HEK293 (cell line): ENCODE measurements around the gene TNFRSF4.

Experiments
- CTCF ChIA-PET: fragments of 350-600 bp; formaldehyde crosslinking; extraction: SDS; loops from one replicate; lab custom pipeline; 2021; ENCODE audit warnings: antibody characterized with exemption; lab: Yijun Ruan, JAX
- POLR2A ChIA-PET: fragments of 300-600 bp; formaldehyde crosslinking; extraction: SDS; loops from one replicate; lab custom pipeline; 2020; ENCODE audit warnings: antibody characterized with exemption, inconsistent platforms; lab: Yijun Ruan, JAX
- H3K27ac ChIP-seq: fragments of 200-500 bp; sonication (Bioruptor generic); 2 replicates; pipeline ENCODE4 v1.5.1; 2014; ENCODE audit warnings: low read depth, low read length, control low read depth, inconsistent platforms; ENCODE audit errors: extremely low read depth
- H3K36me3 ChIP-seq, 2 experiments: fragments of 200-500 bp in 1 of 2; sonication (Bioruptor generic) in 1 of 2; 1 replicate in 1 of 2; 2 replicates in 1 of 2; pipeline ENCODE4 v1.5.1; 2014 to 2017; ENCODE audit warnings: inconsistent platforms in 2 of 2, low read length in 2 of 2; ENCODE audit not compliant: control insufficient read depth in 2 of 2, insufficient read depth in 1 of 2
- H3K4me1 ChIP-seq: fragments of 200-500 bp; sonication (Bioruptor generic); 2 replicates; pipeline ENCODE4 v1.5.1; 2014; ENCODE audit warnings: mild to moderate bottlenecking, low read length, inconsistent platforms; ENCODE audit not compliant: control insufficient read depth, insufficient read depth
- H3K4me3 ChIP-seq: 2 replicates; pipeline ENCODE4 v1.5.1; 2011; ENCODE audit warnings: low read depth, mild to moderate bottlenecking, control low read depth, low read length, moderate library complexity
- H3K9me3 ChIP-seq: fragments of 200-500 bp; sonication (Bioruptor generic); 2 replicates; pipeline ENCODE4 v1.5.1; 2014; ENCODE audit warnings: low read depth, low read length, inconsistent platforms; ENCODE audit not compliant: control insufficient read depth, insufficient read depth
- ATF2 ChIP-seq: fragments of 450-650 bp; formaldehyde crosslinking; IDR thresholded peaks from 2 replicates; pipeline ENCODE4 v1.5.1; 2016; ENCODE audit warnings: missing biosample characterization, missing genetic modification characterization, low read depth
- ZBTB6 ChIP-seq: fragments of 450-650 bp; formaldehyde crosslinking; IDR thresholded peaks from 2 replicates; pipeline ENCODE4 v1.5.1; 2017; ENCODE audit warnings: missing biosample characterization, missing genetic modification characterization
- ZNF174 ChIP-seq: fragments of 450-650 bp; formaldehyde crosslinking; IDR thresholded peaks from 2 replicates; pipeline ENCODE4 v1.5.0; 2017; ENCODE audit warnings: missing biosample characterization, mild to moderate bottlenecking, missing genetic modification characterization
- ZNF24 ChIP-seq: fragments of 450-650 bp; formaldehyde crosslinking; IDR thresholded peaks from 2 replicates; pipeline ENCODE4 v1.5.1; 2016; ENCODE audit warnings: missing biosample characterization, missing genetic modification characterization
- ZNF362 ChIP-seq: fragments of 450-650 bp; formaldehyde crosslinking; IDR thresholded peaks from 2 replicates; pipeline ENCODE4 v1.5.1; 2016; ENCODE audit warnings: missing biosample characterization, missing genetic modification characterization
- ZNF37A ChIP-seq: fragments of 450-650 bp; IDR thresholded peaks from 2 replicates; pipeline ENCODE4 v1.5.1; 2018; ENCODE audit warnings: missing biosample characterization, missing genetic modification characterization
- ZNF398 ChIP-seq: fragments of 450-650 bp; formaldehyde crosslinking; IDR thresholded peaks from 2 replicates; pipeline ENCODE4 v1.5.1; 2017; ENCODE audit warnings: missing biosample characterization, missing genetic modification characterization
- ZNF530 ChIP-seq: fragments of 450-650 bp; formaldehyde crosslinking; IDR thresholded peaks from 2 replicates; pipeline ENCODE4 v1.5.1; 2016; ENCODE audit warnings: low read depth, missing biosample characterization, missing genetic modification characterization
- ZNF600 ChIP-seq: fragments of 450-650 bp; formaldehyde crosslinking; IDR thresholded peaks from 2 replicates; pipeline ENCODE4 v1.5.1; 2016; ENCODE audit warnings: missing biosample characterization, missing genetic modification characterization
- ZNF621 ChIP-seq: fragments of 450-650 bp; formaldehyde crosslinking; IDR thresholded peaks from 2 replicates; pipeline ENCODE4 v1.5.1; 2017; ENCODE audit warnings: missing biosample characterization, missing genetic modification characterization
- ZNF639 ChIP-seq: fragments of 450-650 bp; formaldehyde crosslinking; IDR thresholded peaks from 2 replicates; pipeline ENCODE4 v1.5.1; 2016; ENCODE audit warnings: missing biosample characterization, missing genetic modification characterization
- ZSCAN30 ChIP-seq: fragments of 450-650 bp; IDR thresholded peaks from 2 replicates; pipeline ENCODE4 v1.5.1; 2018; ENCODE audit warnings: missing biosample characterization, mild to moderate bottlenecking, missing genetic modification characterization, moderate library complexity
- TF ChIP-seq, protein P1 (sequence below): fragments of 450-650 bp; formaldehyde crosslinking; IDR thresholded peaks from 2 replicates; pipeline ENCODE4 v1.5.1; 2016; ENCODE audit warnings: missing biosample characterization, missing genetic modification characterization
- TF ChIP-seq, protein P2 (sequence below): fragments of 450-650 bp; formaldehyde crosslinking; IDR thresholded peaks from 2 replicates; pipeline ENCODE4 v1.5.1; 2016; ENCODE audit warnings: missing biosample characterization, missing genetic modification characterization

Gene TNFRSF4

DNA sequence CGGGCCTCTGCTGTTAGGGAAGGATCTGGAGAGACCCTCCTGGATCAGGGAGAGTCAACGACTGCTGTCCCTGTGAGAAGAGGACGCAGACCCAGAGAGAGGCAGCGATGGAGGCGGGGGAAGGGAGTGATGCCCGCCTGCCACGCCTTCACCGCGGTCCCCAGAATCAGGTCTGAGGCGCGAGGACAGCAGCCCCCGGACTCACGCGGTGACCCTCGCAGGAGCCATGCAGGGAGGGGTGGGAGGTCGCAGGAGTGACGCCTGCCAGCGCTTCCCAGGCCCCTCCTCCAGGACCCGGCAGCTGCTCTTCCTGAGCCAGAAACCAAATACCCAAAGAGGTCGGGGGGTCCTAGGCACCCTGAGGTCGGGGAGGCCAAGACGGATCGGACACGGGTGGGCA is 6.2 kb upstream of the TNFRSF4 start:
- POLR2A ChIA-PET = no interaction called here
- peaks cover 4 to 98% of the 10 kb centered on the region in 2 experiments; a peak in 2 of 3 replicates for H3K36me3 ChIP-seq
- H3K9me3 ChIP-seq = no peaks in the 10 kb centered on the region
- no peak overlapping the region for H3K27ac ChIP-seq
- TF ChIP-seq ZBTB6 (no peak), ZNF24 (tag by site-specific recombination) (no peak)
- TF ChIP-seq, protein P1, sequence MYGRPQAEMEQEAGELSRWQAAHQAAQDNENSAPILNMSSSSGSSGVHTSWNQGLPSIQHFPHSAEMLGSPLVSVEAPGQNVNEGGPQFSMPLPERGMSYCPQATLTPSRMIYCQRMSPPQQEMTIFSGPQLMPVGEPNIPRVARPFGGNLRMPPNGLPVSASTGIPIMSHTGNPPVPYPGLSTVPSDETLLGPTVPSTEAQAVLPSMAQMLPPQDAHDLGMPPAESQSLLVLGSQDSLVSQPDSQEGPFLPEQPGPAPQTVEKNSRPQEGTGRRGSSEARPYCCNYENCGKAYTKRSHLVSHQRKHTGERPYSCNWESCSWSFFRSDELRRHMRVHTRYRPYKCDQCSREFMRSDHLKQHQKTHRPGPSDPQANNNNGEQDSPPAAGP = peak; percentile 84
- H3K4me3 ChIP-seq = no peak overlapping the region
- CTCF ChIA-PET = interaction anchor here (1.8 kb wide), 1 partner anchor 98 kb away, joined by 4 read pairs; no protein-coding TSS in a partner anchor
- H3K4me1 ChIP-seq = no peaks in the 10 kb centered on the region

GRCh38 chr1:1219341-1219740 is 5.4 kb upstream of the TNFRSF4 start:
- POLR2A ChIA-PET = no interaction called here
- H3K4me3 ChIP-seq = no peak overlapping the region
- TF ChIP-seq ZSCAN30 (tag by site-specific recombination) = no peak
- TF ChIP-seq, protein P1 = no peak
- TF ChIP-seq ZNF362 (tag by site-specific recombination) = no peak
- TF ChIP-seq, protein P2, sequence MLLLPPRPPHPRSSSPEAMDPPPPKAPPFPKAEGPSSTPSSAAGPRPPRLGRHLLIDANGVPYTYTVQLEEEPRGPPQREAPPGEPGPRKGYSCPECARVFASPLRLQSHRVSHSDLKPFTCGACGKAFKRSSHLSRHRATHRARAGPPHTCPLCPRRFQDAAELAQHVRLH (tag by site-specific recombination) = no peak
- TF ChIP-seq ZNF530 (tag by site-specific recombination) = no peak
- TF ChIP-seq ZNF621 (tag by site-specific recombination) = no peak
- TF ChIP-seq ZNF639 = no peak
- no peak for TF ChIP-seq ZNF37A (tag by site-specific recombination)
- no peak for TF ChIP-seq ZNF600 (tag by site-specific recombination)
- TF ChIP-seq ZNF398 = no peak
- TF ChIP-seq ATF2 (tag by site-specific recombination) = no peak
- no peak for TF ChIP-seq ZNF174 (tag by site-specific recombination)
- H3K9me3 ChIP-seq = no peaks in the 10 kb centered on the region
- H3K36me3 ChIP-seq = peaks cover 4 to 90% of the 10 kb centered on the region in 2 experiments; a peak in 2 of 3 replicates
- H3K27ac ChIP-seq = no peak overlapping the region
- H3K4me1 ChIP-seq = no peaks in the 10 kb centered on the region
- CTCF ChIA-PET = interaction anchor here (1.2 to 1.8 kb wide), 2 partner anchors 12 to 97 kb away, joined by 3 to 4 read pairs; no protein-coding TSS in a partner anchor
